GM12873 (cell line): Measurements from ENCODE around the gene CTPS2.

ENCODE experiments used
- TF ChIP-seq, protein P1 (sequence below): IDR thresholded peaks from 2 replicates; pipeline ENCODE4 v1.5.1; 2012; ENCODE audit warnings: low read depth, mild to moderate bottlenecking, moderate library complexity, low read length, control low read depth; ENCODE audit not compliant: insufficient read depth; ENCODE audit errors: missing control alignments

Gene CTPS2

GRCh38 chrX:16705370-16705769 lies 7.1 kb downstream of the CTPS2 start:
- TF ChIP-seq, protein P1, sequence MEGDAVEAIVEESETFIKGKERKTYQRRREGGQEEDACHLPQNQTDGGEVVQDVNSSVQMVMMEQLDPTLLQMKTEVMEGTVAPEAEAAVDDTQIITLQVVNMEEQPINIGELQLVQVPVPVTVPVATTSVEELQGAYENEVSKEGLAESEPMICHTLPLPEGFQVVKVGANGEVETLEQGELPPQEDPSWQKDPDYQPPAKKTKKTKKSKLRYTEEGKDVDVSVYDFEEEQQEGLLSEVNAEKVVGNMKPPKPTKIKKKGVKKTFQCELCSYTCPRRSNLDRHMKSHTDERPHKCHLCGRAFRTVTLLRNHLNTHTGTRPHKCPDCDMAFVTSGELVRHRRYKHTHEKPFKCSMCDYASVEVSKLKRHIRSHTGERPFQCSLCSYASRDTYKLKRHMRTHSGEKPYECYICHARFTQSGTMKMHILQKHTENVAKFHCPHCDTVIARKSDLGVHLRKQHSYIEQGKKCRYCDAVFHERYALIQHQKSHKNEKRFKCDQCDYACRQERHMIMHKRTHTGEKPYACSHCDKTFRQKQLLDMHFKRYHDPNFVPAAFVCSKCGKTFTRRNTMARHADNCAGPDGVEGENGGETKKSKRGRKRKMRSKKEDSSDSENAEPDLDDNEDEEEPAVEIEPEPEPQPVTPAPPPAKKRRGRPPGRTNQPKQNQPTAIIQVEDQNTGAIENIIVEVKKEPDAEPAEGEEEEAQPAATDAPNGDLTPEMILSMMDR, result no peak

GRCh38 chrX:16702700-16703599 lies 9.5 kb downstream of the CTPS2 start:
- TF ChIP-seq, protein P1, result no peak

GRCh38 chrX:16700734-16701133 lies 11.7 kb downstream of the CTPS2 start:
- TF ChIP-seq, protein P1, result no peak

DNA sequence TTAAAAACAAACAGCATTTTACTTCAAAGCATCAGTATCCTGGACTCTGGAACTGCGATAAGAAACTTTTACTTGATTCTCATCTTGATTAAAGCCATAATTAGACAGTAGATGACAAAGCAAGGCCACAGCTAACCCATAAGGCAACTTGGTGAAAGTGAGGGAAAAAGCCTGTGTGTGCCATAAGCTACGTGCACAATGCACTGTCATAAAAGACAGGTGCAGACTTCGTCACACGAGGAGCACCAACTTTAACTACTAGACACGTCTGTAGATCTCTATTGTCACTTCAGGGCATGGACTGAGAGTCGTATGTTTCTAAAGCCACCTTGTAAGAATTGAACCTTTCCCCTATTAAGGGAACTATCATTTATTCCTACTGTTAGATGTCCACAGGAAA lies 13.1 kb downstream of the CTPS2 start:
- TF ChIP-seq, protein P1, result no peak

- TF ChIP-seq, protein P1, result no peak
Observed at GRCh38 chrX:16696956-16697355, 15.5 kb downstream of the CTPS2 start.

- TF ChIP-seq, protein P1, result peak; percentile 92
Observed at GRCh38 chrX:16695079-16695676, 17.3 kb downstream of the CTPS2 start.

- TF ChIP-seq, protein P1, result no peak
Observed at GRCh38 chrX:16687514-16687913, 25.0 kb downstream of the CTPS2 start.
